NOMO-1 (cell line): ENCODE data around the gene ZNF664.

Source experiments
- DNase-seq, 2 experiments: peaks; one replicate each; lab custom pipeline; 2025; ENCODE audit not compliant: unreplicated experiment in 2 of 2; lab: John Stamatoyannopoulos, UW

Gene ZNF664

GRCh38 chr12:123972457-123973401 is at the start of gene ZNF664, which contains the start of gene CCDC92:
TSS of gene ZNF664 (plus strand) at chr12:123973215. CDS start at chr12:124012145, 38,930 bp downstream.
TSS of gene CCDC92 (minus strand) at chr12:123972831. CDS start at chr12:123944305, 28,526 bp downstream.
- DNase-seq: peak; percentile 47 to 72

GRCh38 chr12:123923927-123924326 is 49.1 kb upstream of the ZNF664 start:
- DNase-seq: no peak

GRCh38 chr12:123924539-123924938 is 48.5 kb upstream of the ZNF664 start:
- DNase-seq: no peak

GRCh38 chr12:123928274-123928865 is 44.6 kb upstream of the ZNF664 start:
- DNase-seq: peak in 1 of 2 experiments; percentile 28

- DNase-seq: no peak
These were observed 44.1 kb upstream of the ZNF664 start for GRCh38 chr12:123928897-123929296.

DNA sequence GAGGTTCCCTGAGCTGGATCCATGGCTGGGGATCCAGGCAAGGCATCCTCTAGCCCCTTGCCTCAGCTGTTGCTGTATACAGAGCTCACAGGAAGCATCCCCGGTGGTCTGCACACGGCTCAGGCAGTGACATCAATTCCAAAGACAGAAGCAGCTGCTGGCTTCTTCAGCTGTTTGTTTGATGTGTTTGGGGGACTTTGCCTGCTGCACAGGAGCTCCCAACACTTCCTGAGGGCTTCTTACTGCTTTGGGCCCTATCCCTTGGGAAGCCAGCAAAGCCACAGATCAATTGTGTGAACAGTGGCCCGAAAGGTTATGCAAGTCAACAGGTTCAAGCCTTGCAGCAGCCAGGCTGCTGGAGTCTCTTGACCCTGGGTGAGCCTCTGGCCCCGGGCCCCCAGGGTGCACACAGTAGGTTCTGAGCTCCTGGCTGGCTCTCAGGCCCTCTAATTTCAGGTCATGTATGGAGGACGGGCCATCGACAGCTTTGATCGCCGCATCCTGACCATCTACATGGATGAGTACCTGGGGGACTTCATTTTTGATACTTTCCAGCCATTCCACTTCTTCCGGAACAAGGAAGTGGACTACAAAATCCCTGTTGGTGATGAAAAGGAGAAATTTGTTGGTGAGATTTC is 43.0 kb upstream of the ZNF664 start:
- no peak for DNase-seq

GRCh38 chr12:123931686-123932321 is 41.2 kb upstream of the ZNF664 start:
- no peak for DNase-seq

- no peak for DNase-seq
These were observed 39.8 kb upstream of the ZNF664 start for GRCh38 chr12:123933214-123933613.

DNA sequence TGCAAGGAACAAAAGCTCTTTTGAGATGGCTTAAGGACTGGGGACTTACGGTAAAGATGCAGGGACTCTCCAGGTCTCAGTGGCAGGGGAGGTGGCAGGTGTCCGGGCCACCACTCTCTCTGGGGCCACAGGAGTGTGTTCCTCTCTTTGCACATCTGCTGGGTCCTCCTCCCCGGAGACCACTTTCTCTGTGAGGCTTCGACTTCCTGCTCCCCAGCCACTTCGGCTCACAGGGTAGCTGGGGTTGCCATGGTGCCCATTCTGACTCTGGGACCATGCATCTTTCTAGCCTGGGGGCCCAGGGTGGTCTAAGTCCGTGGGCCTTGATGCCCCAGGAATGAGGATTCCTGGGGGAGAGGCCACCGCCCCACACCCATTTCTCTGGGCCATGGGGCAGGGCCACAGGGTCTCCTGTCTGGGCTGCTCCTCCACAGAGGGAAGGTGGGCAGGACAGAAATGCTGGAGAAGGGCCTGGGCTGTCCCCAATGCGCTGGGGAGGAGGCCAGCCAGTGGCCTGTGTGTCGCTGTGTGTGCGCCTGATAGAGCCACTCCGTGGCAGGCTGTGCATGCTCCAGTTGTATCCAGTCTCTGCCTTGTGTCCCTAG is 38.9 kb upstream of the ZNF664 start:
- no peak for DNase-seq

DNA sequence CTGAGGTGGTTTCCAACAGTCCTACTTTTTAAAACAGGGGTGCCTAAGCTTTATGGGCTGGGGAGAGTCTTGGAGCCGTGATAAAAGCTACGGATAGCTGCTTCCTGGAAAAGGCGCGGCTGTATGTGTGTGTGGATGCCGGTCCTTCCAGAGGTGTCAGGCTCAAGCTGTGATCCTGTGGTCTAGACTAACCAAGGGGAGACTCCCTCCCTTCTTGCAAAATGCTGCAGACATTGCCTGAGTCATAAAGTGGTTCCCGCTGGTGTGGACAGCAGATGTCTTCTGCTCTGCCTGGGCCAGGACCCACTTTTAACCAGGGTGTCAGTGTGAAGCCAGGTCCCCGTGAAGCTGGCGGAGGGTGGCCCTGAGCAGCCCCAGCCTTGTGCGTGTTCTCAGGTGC is 38.2 kb upstream of the ZNF664 start:
- peak in 1 of 2 experiments; percentile 15 for DNase-seq

DNA sequence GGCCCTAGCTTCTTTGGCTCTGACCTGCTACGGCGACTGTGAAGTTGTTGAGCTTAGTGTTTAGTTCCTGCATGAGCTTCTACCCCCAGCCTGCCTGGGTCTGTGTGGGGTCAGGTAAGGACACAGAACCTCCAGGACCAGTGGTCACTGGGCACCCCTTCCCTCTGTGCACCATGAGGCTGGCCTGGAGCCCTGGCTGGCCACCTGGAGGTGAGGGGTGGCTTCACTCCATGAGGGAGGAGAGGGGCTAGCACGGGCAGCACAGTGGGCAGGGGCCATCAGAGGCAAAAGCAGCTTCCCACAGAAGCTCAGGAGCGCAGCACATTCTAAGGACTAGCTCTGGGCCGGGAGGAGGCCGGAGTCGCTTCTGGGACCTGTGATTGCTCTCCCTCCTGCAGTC is 37.1 kb upstream of the ZNF664 start:
- no peak for DNase-seq

DNA sequence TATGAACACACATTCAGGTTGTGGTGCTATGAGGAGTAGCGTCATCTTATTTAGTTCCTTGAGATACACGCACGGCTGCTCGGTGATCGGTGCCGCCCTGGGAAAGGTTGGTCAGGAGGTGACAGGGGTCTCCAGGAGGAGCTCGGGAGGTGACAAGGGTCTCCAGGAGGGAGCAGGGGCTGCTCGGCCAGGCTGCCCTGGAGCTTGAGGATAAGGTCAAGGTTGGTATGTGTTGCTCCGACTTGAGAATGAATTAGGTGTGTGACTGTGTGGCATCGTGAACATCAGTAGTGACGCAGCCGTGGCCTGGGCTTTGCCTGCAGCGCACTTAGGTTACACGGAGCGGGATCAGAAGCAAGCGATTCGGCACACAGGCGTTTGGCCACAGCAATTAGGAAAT is 36.5 kb upstream of the ZNF664 start:
- no peak for DNase-seq

DNA sequence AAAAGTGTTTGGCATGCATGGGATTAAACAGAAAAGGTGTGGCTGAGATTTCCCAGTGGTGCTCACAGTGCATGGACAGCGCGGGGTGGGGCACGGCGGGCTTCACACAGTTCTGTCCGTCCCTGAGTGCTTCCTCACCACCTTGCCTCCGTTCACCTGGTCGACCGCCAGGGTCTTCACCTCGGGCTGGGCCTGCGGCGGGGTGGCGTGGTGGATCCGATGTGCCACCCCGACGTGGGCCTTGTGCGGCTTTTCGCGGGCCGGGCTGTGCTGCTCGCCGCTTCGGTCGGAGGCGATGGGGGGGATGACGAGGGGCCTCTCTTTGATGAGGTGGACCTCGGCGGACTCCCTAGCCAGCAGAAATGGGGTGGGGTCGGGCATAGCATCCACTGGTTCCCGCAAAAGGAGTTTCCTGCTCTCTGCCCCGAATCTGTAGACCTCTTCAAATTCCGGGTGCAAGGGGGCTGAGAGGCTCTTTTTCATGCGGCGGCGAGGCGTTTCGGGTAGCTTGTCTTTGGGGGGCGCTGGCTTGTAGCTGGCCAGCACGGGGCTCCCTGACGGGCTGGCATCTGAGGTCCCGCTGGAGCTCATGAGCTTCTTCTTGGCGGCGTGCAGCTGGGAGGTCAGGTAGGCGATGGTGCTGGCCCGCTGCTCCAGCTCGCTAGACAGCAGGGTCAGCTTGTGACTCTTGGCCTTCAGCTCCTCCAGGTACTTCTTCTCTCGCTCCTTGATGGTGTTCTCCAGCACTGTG is 35.9 kb upstream of the ZNF664 start:
- no peak for DNase-seq

GRCh38 chr12:123937707-123938591 is 35.1 kb upstream of the ZNF664 start:
- no peak for DNase-seq

DNA sequence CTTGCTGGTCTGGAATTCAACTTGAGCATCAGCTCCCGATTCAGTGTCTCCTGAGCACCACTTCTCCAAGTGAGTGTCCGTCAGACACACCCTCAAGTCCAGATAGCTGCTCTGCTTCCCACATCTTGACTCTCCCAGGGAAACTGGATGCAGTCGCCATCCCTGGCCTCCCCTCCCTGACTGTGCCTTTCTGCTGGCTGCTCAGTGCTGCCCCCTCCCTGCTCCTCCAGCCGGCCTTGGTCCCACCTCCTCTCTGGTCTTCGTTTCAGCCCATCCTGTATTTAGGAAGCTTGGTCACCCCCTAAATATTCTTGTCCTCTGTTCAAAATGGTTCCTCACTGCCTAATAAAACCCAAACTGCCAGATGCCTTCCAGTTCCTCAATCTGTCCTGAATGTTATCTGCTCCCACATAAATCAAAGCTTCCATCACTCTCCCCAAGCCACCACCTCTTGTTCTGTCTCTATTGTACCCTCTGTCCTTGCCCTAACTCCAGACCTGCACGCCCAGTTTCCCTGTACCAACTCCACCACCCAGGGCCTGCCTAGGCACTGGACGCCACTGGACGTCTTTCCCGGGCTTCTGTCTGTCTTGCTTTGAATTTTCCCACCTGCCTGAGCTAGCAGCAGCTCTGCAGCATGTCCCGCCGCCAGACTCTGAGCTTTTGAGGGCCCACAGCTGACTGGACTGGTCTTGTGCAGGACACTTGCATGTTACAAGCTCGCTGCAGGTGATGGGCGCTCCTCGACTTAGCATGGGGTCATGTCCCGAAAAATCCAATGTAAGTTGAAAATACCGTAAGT is 34.1 kb upstream of the ZNF664 start:
- DNase-seq: no peak

DNA sequence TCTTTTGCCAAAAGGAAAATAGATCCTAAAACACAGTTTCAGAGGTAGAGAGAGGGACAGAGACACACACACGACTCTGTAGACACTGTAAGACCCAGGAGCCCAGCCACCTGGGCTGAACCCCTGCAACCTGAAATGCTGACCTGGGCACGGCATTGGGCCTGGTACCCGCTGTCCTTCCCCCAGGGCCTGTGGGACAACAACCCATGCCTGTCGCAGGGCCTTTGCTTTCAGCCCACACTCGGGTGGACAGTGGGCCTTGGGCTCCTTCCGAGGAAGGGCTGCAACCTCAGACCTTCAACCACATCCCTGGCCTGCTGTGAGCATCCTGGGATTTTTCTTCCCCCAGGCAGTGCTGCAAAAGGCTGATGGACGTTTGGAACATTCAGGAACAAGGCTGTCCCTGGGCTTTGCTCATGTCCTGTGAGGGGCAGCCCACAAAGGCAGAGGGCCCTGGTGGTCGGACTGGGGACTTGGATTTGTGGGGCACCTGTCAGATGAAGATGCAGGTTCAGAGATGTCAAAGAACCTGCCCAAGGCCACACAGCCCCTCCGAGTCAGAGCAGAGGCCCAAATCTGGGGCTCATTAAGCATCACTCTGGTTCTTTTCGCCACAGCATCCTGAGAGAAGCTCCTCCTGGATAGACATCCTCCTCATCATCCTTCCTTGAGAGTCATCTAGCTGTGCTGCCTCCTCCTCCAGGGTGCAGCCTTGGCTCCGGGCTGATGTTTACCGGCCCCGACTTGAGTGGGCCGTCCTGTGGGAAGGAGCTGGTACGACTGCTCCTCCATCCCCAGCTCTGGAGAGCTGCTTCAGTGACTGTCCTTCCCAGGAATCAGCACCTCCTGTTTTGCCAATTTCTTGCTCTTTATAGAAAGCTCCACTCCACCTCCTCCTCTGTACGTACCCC is 33.0 kb upstream of the ZNF664 start:
- DNase-seq: no peak

DNA sequence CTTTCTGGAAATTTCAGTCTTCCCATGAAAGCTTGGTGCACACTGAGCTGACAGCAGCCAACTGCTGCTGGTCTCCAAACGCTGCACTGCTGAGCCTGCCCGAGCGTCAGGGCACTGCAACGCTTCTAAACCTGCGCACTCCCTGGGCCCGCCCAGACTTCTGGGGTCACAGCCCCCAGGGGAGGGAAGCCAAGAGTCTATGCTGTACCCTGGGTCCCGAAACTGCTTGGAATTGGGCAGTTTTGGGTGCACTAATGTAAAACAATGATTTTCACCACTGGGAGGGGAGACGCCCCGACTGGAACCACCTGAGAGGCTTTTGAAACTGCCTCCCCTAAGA is 32.4 kb upstream of the ZNF664 start:
- DNase-seq: no peak
